Measurements from ENCODE around the gene KRT28. TPM values are rescaled to one million over a fixed set of nuclear protein-coding genes. Genes with fewer than 3 reads are reported as not detected.
"Not testable (repeated sequence)": the region's sequence is repeated elsewhere in the genome, so short reads cannot be mapped to it uniquely, and the experiment has no call there.

KRT28 gene
- total RNA-seq, 2 experiments from 2014 or later: not detected

DNA sequence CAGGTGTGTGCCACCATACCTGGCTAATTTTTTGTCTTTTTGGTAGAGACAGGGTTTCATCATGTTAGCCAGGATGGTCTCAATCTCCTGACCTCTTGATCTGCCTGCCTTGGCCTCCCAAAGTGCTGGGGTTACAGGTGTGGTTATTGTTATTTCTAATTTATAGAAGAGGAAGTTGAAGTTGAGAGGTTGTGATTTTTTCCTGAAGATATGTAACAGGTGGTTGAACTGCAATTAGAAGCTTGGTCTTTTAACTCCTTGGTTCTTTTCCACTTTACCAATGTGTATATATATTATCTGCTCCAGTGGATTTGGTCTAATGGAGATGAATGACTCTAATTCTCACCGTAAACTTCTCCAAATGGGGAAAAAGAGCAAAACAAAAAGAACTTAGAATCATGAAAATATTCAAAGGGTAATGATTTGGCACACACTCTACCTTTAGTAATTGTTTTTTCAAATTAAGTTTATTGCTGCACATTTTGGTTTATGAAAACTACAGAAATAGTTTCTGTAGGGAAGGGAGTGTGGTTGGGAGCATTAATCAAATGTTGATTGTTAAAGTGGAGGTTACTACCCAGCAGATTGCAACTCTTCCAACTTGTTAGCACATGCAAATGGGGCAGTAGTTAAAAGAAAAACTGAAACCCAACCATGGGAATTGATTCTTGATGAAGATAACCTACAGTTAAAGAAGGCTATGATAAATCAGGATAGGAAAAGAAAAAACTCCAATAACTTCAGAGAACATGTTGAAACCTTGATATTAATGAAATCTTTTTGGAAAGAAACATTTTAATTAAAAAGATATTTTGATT, 24.5 kb upstream of the KRT28 start:
- DNase-seq: no peak
- H3K27ac Mint-ChIP-seq: no peak overlapping the region
- peaks cover 6% of the 10 kb centered on the region for H3K27me3 Mint-ChIP-seq
- H3K36me3 Mint-ChIP-seq: peaks cover 31% of the 10 kb centered on the region
- H3K9me3 Mint-ChIP-seq: no peaks in the 10 kb centered on the region
- peaks cover 29% of the 10 kb centered on the region for H3K4me1 Mint-ChIP-seq
- no peak overlapping the region for H3K4me3 Mint-ChIP-seq

- H3K36me3 Mint-ChIP-seq: peaks cover 39% of the 10 kb centered on the region
- no peak within 1 kb of the TSS for H3K27ac Mint-ChIP-seq
- H3K4me3 Mint-ChIP-seq: no peak within 1 kb of the TSS
- H3K27me3 Mint-ChIP-seq: peaks cover 6% of the 10 kb centered on the region
- H3K4me1 Mint-ChIP-seq: peaks cover 28% of the 10 kb centered on the region
- DNase-seq: no peak
- H3K9me3 Mint-ChIP-seq: peaks cover 2% of the 10 kb centered on the region
Measured at GRCh38 chr17:40822132-40822812, 22.5 kb upstream of the KRT28 start, which contains the start of gene KRT10. Gene KRT10 (minus strand): TSS chr17:40822614. CDS start chr17:40822585, 29 bp downstream.

DNA sequence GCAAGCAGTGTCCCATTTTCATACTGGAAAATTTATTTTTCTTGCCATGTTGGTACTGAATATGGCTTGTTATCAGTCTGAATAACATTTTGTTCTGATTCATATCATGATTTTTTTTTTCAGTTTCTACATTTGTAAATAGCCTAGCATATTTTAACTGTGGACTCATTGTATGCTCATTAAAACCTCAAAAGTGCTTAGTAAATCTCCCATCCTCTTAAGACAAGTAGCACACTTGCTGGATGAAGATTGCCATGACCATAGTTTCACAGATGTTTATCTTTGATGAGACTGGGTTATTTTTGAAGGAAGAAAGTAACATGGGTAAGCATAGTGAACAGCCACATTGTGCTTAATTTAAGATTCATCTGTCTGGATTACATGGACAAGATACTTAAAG, 21.8 kb upstream of the KRT28 start:
- H3K27ac Mint-ChIP-seq: no peak overlapping the region
- H3K27me3 Mint-ChIP-seq: peaks cover 5% of the 10 kb centered on the region
- peaks cover 46% of the 10 kb centered on the region for H3K36me3 Mint-ChIP-seq
- no peak overlapping the region for H3K4me3 Mint-ChIP-seq
- DNase-seq: no peak
- H3K9me3 Mint-ChIP-seq: peaks cover 2% of the 10 kb centered on the region
- H3K4me1 Mint-ChIP-seq: peaks cover 26% of the 10 kb centered on the region

DNA sequence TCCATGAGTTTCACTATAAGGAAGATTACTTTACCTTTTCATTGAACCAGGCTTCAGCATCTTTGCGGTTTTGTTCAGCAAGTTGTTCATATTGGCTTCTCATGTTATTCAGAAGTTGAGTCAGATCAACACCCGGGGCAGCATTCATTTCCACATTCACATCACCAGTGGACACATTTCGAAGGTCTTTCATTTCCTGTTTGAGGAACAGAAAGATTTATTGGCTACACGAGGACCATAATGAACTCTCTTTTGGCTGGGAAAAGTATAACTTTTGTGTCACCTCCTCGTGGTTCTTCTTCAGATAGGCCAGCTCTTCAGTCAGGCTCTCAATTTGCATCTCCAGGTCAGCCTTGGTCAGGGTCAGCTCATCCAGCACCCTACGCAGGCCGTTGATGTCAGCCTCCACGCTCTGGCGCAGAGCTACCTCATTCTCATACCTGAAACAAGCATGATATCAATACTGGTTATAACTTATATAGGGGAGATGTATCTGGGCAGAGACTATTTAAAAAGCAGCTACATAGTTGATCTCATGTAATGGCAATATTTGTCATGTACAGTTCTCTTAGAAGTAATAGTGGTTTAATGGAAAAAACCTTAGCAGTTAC, 20.6 kb upstream of the KRT28 start:
- peaks cover 23% of the 10 kb centered on the region for H3K4me1 Mint-ChIP-seq
- peaks cover 43% of the 10 kb centered on the region for H3K36me3 Mint-ChIP-seq
- DNase-seq: no peak
- no peaks in the 10 kb centered on the region for H3K27me3 Mint-ChIP-seq
- H3K27ac Mint-ChIP-seq: no peak overlapping the region
- H3K9me3 Mint-ChIP-seq: peaks cover 2% of the 10 kb centered on the region
- H3K4me3 Mint-ChIP-seq: peak overlapping the region; percentile 86

- DNase-seq: no peak
Measured at GRCh38 chr17:40819528-40820125, 19.9 kb upstream of the KRT28 start.

GRCh38 chr17:40818733-40819527, 19.2 kb upstream of the KRT28 start:
- Mint-ChIP-seq H3K4me1 (peaks cover 17% of the 10 kb centered on the region), H3K36me3 (peaks cover 35% of the 10 kb centered on the region), H3K9me3 (peaks cover 2% of the 10 kb centered on the region), H3K4me3 (peak overlapping the region; percentile 97), H3K27me3 (peaks cover 9% of the 10 kb centered on the region), H3K27ac (peak overlapping the region; percentile 94)
- peak; percentile 85 for DNase-seq

More at GRCh38 chr17:40819528-40820125, 19.9 kb upstream of the KRT28 start:
- Mint-ChIP-seq H3K4me1 (peaks cover 20% of the 10 kb centered on the region), H3K27ac (peak overlapping the region; percentile 78), H3K4me3 (peak overlapping the region; percentile 86), H3K9me3 (peaks cover 2% of the 10 kb centered on the region), H3K36me3 (peaks cover 40% of the 10 kb centered on the region), H3K27me3 (peaks cover 2% of the 10 kb centered on the region)

DNA sequence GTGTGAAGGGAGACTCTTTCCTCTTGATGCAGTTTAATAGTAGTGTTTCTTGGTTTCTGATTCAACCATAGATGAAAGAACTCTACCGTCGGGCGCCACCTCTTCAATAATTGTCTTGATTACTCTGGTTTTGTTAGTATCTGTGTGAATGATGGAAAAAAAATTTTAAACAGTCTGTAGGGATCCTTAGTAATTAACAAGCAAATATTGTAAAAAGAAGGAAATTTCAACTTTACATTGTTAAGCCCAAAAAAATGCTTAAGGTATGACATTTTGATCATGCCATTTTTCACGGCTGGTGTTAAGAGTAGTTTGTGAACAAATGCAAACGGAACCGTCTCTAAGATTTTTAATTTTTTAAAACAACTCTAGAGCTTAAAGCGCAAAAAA, 18.6 kb upstream of the KRT28 start:
- H3K36me3 Mint-ChIP-seq: peaks cover 32% of the 10 kb centered on the region
- peak overlapping the region; percentile 94 for H3K27ac Mint-ChIP-seq
- peak overlapping the region; percentile 97 for H3K4me3 Mint-ChIP-seq
- peaks cover 17% of the 10 kb centered on the region for H3K4me1 Mint-ChIP-seq
- H3K9me3 Mint-ChIP-seq: peaks cover 2% of the 10 kb centered on the region
- peaks cover 12% of the 10 kb centered on the region for H3K27me3 Mint-ChIP-seq
- no peak for DNase-seq

- H3K9me3 Mint-ChIP-seq: peaks cover 2% of the 10 kb centered on the region
- H3K36me3 Mint-ChIP-seq: peaks cover 28% of the 10 kb centered on the region
- H3K4me1 Mint-ChIP-seq: peaks cover 17% of the 10 kb centered on the region
- peak overlapping the region; percentile 68 for H3K4me3 Mint-ChIP-seq
- peaks cover 20% of the 10 kb centered on the region for H3K27me3 Mint-ChIP-seq
- no peak overlapping the region for H3K27ac Mint-ChIP-seq
- no peak for DNase-seq
Measured at GRCh38 chr17:40817103-40817682, 17.4 kb upstream of the KRT28 start.

DNA sequence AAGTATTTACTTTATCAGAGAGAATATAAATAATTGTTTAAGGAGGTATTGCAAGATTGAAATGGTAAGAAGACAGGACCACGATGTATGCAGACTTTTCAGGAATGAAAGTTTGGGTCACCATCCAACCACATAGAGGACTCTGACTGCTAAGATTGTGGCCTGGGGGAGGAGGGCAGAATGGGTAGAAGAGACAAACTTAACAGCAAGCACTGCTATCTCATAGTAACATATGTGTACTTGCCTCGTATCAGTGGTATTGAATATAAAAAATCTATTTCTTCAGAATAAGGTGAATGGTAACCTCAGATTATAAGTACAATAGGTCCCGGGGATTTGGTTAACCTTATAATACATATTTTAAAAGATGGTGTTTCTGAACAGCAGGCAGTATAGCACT, 16.8 kb upstream of the KRT28 start:
- H3K27me3 Mint-ChIP-seq: peaks cover 27% of the 10 kb centered on the region

DNA sequence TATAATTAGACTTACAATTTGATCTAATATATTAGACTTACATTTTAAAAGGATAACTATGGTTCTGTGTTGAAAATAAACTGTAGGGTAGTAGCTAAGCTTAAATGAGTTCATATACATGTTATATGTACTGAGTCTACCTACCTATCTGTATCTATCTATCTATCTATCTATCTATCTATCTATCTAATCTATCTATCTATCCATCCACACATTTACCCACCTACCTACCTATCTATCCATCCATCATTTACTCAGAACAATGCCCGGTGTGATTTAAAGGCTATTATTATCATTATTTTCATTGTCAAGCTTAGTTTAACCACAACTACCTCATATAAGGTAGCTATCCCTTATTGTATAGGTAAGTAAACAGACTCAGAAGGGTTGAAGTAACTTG, 15.6 kb upstream of the KRT28 start:
- peaks cover 2% of the 10 kb centered on the region for H3K9me3 Mint-ChIP-seq
- H3K4me3 Mint-ChIP-seq: no peak overlapping the region
- peaks cover 13% of the 10 kb centered on the region for H3K4me1 Mint-ChIP-seq
- H3K36me3 Mint-ChIP-seq: peaks cover 22% of the 10 kb centered on the region
- H3K27ac Mint-ChIP-seq: no peak overlapping the region
- no peak for DNase-seq
- peaks cover 36% of the 10 kb centered on the region for H3K27me3 Mint-ChIP-seq

More for the DNA sequence above, 16.8 kb upstream of the KRT28 start:
- peaks cover 24% of the 10 kb centered on the region for H3K36me3 Mint-ChIP-seq
- H3K4me3 Mint-ChIP-seq: no peak overlapping the region
- peaks cover 2% of the 10 kb centered on the region for H3K9me3 Mint-ChIP-seq
- no peak for DNase-seq
- peaks cover 17% of the 10 kb centered on the region for H3K4me1 Mint-ChIP-seq
- no peak overlapping the region for H3K27ac Mint-ChIP-seq

GRCh38 chr17:40814657-40815056, 14.9 kb upstream of the KRT28 start:
- peaks cover 43% of the 10 kb centered on the region for H3K27me3 Mint-ChIP-seq
- H3K36me3 Mint-ChIP-seq: peaks cover 20% of the 10 kb centered on the region
- H3K9me3 Mint-ChIP-seq, H3K27ac Mint-ChIP-seq, DNase-seq, H3K4me1 Mint-ChIP-seq, H3K4me3 Mint-ChIP-seq: not testable (repeated sequence)

GRCh38 chr17:40813804-40814203, 14.0 kb upstream of the KRT28 start:
- DNase-seq: no peak
- Mint-ChIP-seq H3K4me1 (peaks cover 7% of the 10 kb centered on the region), H3K27ac (no peak overlapping the region), H3K4me3 (no peak overlapping the region), H3K27me3 (peaks cover 46% of the 10 kb centered on the region), H3K9me3 (peaks cover 2% of the 10 kb centered on the region), H3K36me3 (peaks cover 20% of the 10 kb centered on the region)

DNA sequence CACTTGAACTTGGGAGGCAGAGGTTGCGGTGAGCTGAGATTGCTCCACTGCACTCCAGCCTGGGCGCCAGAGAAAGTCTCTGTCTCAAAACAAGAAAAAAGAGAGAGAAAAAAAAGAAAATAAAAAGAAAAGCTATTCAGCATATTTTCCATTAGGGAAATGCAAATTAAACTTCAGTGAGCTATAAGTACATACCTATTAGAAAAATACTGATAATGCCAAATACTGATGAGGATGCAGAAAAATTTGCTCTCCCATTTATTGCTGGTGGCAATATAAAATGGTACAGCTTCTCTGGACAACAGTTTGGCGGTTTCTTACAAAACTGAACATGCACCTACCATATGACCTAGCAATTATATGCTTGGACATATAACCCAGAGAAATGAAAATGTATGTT, 12.9 kb upstream of the KRT28 start:
- Mint-ChIP-seq H3K27me3 (peaks cover 52% of the 10 kb centered on the region), H3K4me1 (peaks cover 2% of the 10 kb centered on the region), H3K36me3 (peaks cover 12% of the 10 kb centered on the region), H3K9me3 (peaks cover 2% of the 10 kb centered on the region), H3K27ac (no peak overlapping the region), H3K4me3 (no peak overlapping the region)
- DNase-seq: no peak

GRCh38 chr17:40810494-40810893, 10.7 kb upstream of the KRT28 start:
- DNase-seq: no peak
- H3K27me3 Mint-ChIP-seq: peaks cover 70% of the 10 kb centered on the region
- no peaks in the 10 kb centered on the region for H3K9me3 Mint-ChIP-seq
- no peak overlapping the region for H3K27ac Mint-ChIP-seq
- H3K4me3 Mint-ChIP-seq: no peak overlapping the region
- H3K4me1 Mint-ChIP-seq: no peaks in the 10 kb centered on the region
- H3K36me3 Mint-ChIP-seq: no peaks in the 10 kb centered on the region

Data from activated naive CD8-positive, alpha-beta T cell treated with anti-CD3 and anti-CD28 coated beads for 36 hours (primary cell).